Thyroid gland (tissue), 4 donors: ENCODE measurements around the gene LIPI.

Experiments used
- POLR2A ChIP-seq, 2 donors: fragments of 450-650 bp; IDR thresholded peaks; one replicate each; pipeline ENCODE4 v1.6.1; 2017; ENCODE audit warnings: antibody characterized with exemption in 2 of 2, mild to moderate bottlenecking in 2 of 2, moderate library complexity in 1 of 2
- TF ChIP-seq, protein P1 (sequence below), 6 experiments: fragments of 200-600 bp in 3 of 6; fragments of 450-650 bp in 3 of 6; sonication (generic) in 3 of 6; IDR thresholded peaks; one replicate each; pipeline ENCODE4 v1.5.1; 2016 to 2019; ENCODE audit warnings: antibody characterized with exemption in 6 of 6, mild to moderate bottlenecking in 2 of 6, inconsistent platforms in 1 of 6, moderate library complexity in 1 of 6

DNA sequence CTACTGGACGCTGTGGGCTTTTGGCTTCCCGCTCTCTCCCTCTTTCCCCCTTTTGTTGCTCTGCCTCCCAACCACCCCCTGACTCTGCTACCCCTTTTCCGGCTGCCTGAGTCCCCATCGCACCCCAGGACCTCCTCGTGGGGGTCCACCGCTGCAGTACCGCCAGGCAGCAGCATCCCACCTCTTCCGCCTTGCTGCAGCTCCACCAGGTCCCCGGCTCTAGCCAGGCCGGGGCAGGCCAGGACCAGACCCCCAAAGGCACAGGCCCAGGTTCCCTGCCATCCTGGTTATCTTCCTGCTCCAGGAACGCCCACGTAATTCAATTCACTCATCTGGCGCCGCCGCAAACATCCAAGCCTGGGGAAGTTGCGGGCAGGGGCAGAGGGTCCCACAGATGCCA, 139.8 kb downstream of the LIPI start:
- TF ChIP-seq, protein P1, sequence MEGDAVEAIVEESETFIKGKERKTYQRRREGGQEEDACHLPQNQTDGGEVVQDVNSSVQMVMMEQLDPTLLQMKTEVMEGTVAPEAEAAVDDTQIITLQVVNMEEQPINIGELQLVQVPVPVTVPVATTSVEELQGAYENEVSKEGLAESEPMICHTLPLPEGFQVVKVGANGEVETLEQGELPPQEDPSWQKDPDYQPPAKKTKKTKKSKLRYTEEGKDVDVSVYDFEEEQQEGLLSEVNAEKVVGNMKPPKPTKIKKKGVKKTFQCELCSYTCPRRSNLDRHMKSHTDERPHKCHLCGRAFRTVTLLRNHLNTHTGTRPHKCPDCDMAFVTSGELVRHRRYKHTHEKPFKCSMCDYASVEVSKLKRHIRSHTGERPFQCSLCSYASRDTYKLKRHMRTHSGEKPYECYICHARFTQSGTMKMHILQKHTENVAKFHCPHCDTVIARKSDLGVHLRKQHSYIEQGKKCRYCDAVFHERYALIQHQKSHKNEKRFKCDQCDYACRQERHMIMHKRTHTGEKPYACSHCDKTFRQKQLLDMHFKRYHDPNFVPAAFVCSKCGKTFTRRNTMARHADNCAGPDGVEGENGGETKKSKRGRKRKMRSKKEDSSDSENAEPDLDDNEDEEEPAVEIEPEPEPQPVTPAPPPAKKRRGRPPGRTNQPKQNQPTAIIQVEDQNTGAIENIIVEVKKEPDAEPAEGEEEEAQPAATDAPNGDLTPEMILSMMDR (IDR thresholded peaks at IDR 0.05), result no peak
- TF ChIP-seq POLR2A (IDR thresholded peaks at IDR 0.05), result no peak
